SU-DHL-6 (cell line): ENCODE data around the gene BANP.
"Not testable (repeated sequence)": the region's sequence is repeated elsewhere in the genome, so short reads cannot be mapped to it uniquely, and the experiment has no call there.

Experiments used
- EZH2phosphoT487 ChIP-seq: fragments of 200-600 bp; sonication (generic), shearing (Covaris generic); conservative IDR thresholded peaks from 2 replicates; pipeline ENCODE4 v1.6.1; 2018; ENCODE audit warnings: mild to moderate bottlenecking, antibody characterized with exemption, low read length, moderate library complexity, mixed read lengths
- TF ChIP-seq, protein P1 (sequence below): fragments of 200-600 bp; sonication (generic); IDR thresholded peaks from one replicate; pipeline ENCODE4 v1.5.1; 2017; ENCODE audit warnings: antibody characterized with exemption, mild to moderate bottlenecking, low read length, moderate library complexity; ENCODE audit not compliant: insufficient read depth, poor library complexity, severe bottlenecking

DNA sequence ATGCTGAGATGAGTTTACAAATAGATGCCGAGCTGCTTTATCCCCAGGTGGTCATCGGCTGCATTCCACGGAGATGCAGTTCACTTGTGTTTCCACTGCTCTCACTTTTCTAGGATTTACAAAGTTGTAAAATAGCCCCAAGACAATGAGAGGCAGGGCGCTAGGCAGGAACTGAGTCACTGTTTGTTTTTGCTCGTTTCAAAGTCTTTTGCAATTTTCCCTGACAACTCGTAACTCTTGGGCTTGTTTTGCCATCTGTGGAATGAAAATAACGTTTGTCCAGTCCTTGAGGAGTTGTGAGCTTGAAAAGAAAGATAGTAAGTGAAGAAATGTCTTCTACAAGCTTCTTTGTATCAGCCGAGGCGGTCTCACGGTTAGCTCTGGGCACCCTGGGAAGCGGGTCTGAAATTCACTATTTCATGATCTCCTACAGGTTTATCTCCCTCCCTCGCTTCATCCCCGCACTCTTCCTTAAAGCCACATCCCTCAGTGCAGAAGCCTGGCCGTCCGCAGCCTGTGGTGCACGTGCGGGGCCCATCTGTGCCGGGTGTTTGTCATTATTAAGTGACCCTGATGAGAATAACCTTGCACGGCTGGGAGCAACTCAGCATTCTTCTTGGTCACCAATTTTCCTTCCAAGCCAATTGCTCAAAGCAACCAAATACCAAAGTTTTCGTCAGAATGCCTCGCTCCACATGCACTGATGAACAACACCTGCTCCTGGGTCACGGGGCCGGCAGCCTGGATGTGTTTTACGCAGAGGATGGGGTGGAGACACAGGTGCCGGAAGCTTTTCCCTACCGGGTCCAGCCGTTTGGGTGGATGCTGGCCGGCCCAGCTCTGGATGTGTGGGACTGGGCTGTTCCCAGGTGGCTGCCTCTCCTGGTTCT lies 167.9 kb downstream of the BANP start:
- TF ChIP-seq, protein P1, sequence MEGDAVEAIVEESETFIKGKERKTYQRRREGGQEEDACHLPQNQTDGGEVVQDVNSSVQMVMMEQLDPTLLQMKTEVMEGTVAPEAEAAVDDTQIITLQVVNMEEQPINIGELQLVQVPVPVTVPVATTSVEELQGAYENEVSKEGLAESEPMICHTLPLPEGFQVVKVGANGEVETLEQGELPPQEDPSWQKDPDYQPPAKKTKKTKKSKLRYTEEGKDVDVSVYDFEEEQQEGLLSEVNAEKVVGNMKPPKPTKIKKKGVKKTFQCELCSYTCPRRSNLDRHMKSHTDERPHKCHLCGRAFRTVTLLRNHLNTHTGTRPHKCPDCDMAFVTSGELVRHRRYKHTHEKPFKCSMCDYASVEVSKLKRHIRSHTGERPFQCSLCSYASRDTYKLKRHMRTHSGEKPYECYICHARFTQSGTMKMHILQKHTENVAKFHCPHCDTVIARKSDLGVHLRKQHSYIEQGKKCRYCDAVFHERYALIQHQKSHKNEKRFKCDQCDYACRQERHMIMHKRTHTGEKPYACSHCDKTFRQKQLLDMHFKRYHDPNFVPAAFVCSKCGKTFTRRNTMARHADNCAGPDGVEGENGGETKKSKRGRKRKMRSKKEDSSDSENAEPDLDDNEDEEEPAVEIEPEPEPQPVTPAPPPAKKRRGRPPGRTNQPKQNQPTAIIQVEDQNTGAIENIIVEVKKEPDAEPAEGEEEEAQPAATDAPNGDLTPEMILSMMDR = not testable (repeated sequence)
- not testable (repeated sequence) for TF ChIP-seq EZH2phosphoT487
